Vagina (tissue), 2 donors: ENCODE data around the gene DENND4B.

Source experiments
- POLR2A ChIP-seq, 2 donors: fragments of 450-650 bp; IDR thresholded peaks; one replicate each; pipeline ENCODE4 v1.6.1; 2017; ENCODE audit warnings: antibody characterized with exemption in 2 of 2, mild to moderate bottlenecking in 2 of 2, moderate library complexity in 2 of 2
- POLR2AphosphoS5 ChIP-seq, 2 donors: sonication (generic); formaldehyde crosslinking; IDR thresholded peaks; one replicate each; pipeline ENCODE4 v1.9.0; 2017; ENCODE audit warnings: antibody characterized with exemption in 2 of 2, mild to moderate bottlenecking in 2 of 2, low read depth in 1 of 2; ENCODE audit not compliant: insufficient read depth in 1 of 2
- TF ChIP-seq, protein P1 (sequence below), 3 experiments: fragments of 450-650 bp in 2 of 3; fragments of 200-600 bp in 1 of 3; sonication (generic) in 1 of 3; IDR thresholded peaks; one replicate each; pipeline ENCODE4 v1.5.1; 2017 to 2019; ENCODE audit warnings: antibody characterized with exemption in 3 of 3, mild to moderate bottlenecking in 2 of 3, moderate library complexity in 2 of 3

DNA sequence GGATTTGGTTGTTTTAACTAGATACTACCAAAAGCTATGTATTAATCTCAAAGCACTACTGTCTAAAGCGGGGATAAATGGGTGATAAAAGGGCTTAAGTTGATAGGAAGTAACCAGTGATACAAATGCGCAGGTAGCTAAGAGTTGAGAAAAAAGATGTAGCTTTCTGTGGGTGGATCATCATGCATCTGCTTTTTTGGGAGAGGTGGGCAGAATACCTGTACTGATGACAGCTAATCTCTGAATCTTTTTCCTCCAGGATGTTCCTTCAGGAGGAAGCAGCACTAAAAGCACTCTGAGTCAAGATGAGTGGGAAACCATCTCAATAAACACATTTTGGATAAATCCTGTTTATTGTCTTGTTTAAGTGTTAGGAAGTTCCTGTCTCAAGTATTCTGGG is 45.3 kb upstream of the DENND4B start:
- TF ChIP-seq, protein P1, sequence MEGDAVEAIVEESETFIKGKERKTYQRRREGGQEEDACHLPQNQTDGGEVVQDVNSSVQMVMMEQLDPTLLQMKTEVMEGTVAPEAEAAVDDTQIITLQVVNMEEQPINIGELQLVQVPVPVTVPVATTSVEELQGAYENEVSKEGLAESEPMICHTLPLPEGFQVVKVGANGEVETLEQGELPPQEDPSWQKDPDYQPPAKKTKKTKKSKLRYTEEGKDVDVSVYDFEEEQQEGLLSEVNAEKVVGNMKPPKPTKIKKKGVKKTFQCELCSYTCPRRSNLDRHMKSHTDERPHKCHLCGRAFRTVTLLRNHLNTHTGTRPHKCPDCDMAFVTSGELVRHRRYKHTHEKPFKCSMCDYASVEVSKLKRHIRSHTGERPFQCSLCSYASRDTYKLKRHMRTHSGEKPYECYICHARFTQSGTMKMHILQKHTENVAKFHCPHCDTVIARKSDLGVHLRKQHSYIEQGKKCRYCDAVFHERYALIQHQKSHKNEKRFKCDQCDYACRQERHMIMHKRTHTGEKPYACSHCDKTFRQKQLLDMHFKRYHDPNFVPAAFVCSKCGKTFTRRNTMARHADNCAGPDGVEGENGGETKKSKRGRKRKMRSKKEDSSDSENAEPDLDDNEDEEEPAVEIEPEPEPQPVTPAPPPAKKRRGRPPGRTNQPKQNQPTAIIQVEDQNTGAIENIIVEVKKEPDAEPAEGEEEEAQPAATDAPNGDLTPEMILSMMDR (IDR thresholded peaks at IDR 0.05) = no peak
- TF ChIP-seq POLR2A (IDR thresholded peaks at IDR 0.05) = no peak
- no peak for TF ChIP-seq POLR2AphosphoS5 (IDR thresholded peaks at IDR 0.05; ENCODE audit: insufficient read depth in 1 of 2, low read depth in 1 of 2)
